Mammary epithelial cell (primary cell): Measurements from ENCODE around the gene BPIFB4.

Experiments used
- EZH2 ChIP-seq: IDR thresholded peaks from 2 replicates; pipeline ENCODE4 v1.6.1; 2012; ENCODE audit warnings: low read length, inconsistent platforms, borderline replicate concordance
- TF ChIP-seq, protein P1 (sequence below), 2 donors: IDR thresholded peaks in 1 of 2; conservative IDR thresholded peaks in 1 of 2; 2 replicates each; pipeline ENCODE4 v1.5.1; 2011 to 2012; ENCODE audit warnings: inconsistent platforms in 2 of 2, low read length in 2 of 2, mild to moderate bottlenecking in 2 of 2, control low read depth in 1 of 2, low read depth in 1 of 2; ENCODE audit not compliant: insufficient read depth in 1 of 2; ENCODE audit errors: extremely low read depth in 1 of 2

- TF ChIP-seq, protein P1, sequence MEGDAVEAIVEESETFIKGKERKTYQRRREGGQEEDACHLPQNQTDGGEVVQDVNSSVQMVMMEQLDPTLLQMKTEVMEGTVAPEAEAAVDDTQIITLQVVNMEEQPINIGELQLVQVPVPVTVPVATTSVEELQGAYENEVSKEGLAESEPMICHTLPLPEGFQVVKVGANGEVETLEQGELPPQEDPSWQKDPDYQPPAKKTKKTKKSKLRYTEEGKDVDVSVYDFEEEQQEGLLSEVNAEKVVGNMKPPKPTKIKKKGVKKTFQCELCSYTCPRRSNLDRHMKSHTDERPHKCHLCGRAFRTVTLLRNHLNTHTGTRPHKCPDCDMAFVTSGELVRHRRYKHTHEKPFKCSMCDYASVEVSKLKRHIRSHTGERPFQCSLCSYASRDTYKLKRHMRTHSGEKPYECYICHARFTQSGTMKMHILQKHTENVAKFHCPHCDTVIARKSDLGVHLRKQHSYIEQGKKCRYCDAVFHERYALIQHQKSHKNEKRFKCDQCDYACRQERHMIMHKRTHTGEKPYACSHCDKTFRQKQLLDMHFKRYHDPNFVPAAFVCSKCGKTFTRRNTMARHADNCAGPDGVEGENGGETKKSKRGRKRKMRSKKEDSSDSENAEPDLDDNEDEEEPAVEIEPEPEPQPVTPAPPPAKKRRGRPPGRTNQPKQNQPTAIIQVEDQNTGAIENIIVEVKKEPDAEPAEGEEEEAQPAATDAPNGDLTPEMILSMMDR (conservative IDR thresholded peaks at IDR 0.05 in 1 of 2, IDR thresholded peaks at IDR 0.05 in 1 of 2; ENCODE audit: extremely low read depth in 1 of 2, insufficient read depth in 1 of 2, low read depth in 1 of 2, low read length in 2 of 2), result no peak
- no peak for TF ChIP-seq EZH2
These were observed 48.9 kb upstream of the BPIFB4 start for GRCh38 chr20:33030569-33030968.
